Middle frontal gyrus (tissue), 1 donor: ENCODE measurements around the gene GPHN.

ENCODE experiments used
- DNase-seq: peaks from one replicate; pipeline ENCODE4 v3.0.0-alpha.2; 2015; ENCODE audit warnings: low spot score; ENCODE audit errors: extremely low spot score

Gene GPHN

DNA sequence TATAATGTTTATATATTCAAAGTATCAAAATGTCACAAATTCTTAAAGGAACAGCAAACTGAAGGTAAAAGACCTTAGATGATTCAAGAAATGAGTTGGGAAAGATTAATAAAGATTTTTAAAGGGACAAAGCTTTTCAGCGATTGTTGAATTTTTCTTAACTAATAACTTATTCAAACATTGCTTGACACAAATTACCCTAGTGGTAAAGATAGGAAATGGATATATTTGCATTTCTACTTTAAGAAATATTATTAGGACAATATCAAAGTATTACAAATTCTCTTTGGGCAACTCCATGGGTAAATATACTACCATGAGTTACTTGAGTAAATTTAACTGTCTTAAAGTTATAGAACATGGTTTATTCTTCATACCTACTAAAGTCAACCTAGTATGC lies 415.3 kb downstream of the GPHN start:
- no peak for DNase-seq

DNA sequence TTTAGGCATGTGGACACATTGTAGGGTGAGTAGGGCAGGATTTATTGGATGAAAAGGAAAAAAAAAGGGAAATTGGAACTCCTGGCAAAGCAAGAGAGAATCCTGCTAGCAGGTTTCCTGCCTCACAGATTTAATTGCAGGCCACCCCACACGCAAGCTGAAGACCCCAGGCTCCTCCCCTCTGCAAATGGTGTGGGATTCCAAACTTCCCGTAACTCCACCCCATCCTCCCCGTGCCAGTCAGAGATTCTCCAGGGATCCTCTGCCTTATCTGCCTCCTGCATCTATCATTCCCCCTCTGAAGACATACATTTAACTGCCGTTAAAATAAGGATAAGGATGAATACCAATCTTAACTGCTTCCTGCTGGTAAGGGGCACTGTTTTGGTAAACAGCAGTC lies 431.5 kb downstream of the GPHN start:
- no peak for DNase-seq

GRCh38 chr14:66944872-66945271 lies 436.9 kb downstream of the GPHN start:
- DNase-seq: no peak

DNA sequence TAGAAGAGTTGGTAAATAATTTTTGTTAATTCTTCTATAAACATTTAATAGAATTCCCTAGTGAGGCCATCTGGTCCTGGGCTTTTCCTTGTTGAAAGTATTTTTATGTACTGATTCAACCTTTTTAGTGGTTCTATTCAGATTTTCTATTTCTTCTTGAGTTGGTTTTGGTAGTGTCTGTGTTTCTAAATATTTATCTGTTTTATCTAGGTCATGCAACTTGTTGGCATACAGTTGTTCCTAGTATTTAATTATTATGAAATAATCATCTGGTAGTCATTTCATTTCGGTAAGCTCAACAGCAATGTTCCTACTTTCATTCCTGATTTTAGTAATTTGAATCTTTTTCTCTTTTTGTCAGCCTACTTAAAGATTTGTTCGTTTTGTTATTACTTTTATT lies 447.2 kb downstream of the GPHN start:
- no peak for DNase-seq

- DNase-seq: no peak
Observed at GRCh38 chr14:66959437-66960050, 451.6 kb downstream of the GPHN start.

GRCh38 chr14:66965831-66966230 lies 457.9 kb downstream of the GPHN start:
- no peak for DNase-seq

GRCh38 chr14:66972469-66972868 lies 464.5 kb downstream of the GPHN start:
- DNase-seq: no peak

DNA sequence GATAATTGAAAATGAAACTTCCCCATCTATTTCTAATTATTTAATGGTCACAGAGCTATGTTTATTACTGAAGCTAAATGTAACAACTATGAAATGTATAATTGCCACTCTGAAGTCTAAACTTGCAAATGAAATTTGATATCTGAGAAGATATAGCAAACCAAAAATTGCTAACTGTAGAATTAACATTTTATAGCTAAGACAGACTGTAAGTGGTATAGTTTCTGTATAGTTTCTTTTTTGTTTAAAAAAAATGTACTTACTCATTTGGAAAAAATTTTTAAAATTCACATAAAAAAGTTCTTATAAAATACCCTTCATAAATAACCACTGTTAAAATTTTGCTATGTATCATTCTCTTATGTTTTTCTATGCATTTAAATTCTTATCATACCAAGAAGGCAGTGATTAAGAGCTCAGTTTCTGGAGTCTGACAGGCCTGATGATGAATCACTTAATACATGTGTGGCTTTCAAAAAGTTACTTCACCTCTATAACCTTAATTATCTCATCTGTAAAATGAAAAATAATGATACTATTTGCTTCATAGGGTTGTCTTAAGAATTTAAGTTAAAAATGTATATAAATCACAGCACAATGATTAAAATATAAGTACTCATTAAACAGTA lies 466.6 kb downstream of the GPHN start:
- no peak for DNase-seq

GRCh38 chr14:66975251-66975650 lies 467.3 kb downstream of the GPHN start:
- no peak for DNase-seq

DNA sequence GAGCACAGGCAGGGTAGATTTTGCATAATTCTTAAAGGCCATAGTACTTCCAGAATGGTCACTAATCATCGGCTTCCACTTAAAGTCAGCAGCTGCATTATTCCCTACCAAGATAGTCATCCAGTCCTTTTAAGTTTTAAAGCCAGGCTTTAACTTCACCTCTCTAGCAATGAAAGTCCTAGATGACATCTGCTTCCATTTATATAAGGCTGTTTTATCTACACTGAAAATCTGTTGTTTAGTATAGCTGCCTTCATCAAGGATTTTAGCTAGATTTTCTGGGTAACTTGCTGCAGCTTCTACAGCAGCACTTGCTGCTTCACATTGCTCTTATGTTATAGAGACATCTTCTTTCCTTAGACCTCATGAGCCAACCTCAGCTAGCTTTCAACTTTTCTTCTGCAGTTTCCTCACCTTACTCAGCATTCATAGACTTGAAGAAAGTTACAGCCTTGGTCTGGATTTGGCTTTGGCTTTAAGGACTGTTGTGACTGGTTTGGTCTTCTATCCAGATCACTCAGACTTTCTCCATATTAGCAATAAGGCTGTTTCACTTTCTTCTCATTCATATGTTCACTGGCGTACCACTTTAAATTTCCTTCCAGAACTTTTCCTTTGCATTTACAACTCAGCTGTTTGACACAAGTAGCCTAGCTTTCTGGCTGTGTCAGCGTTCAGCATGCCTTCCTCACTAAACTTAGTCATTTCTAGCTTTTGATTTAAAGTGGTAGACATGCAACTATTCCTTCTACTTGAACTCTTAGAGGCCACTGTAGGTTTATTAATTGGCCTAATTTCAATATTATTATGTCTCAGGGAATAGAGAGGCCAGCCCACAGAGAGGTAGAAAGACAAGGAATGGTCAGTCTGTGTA lies 471.4 kb downstream of the GPHN start:
- no peak for DNase-seq

DNA sequence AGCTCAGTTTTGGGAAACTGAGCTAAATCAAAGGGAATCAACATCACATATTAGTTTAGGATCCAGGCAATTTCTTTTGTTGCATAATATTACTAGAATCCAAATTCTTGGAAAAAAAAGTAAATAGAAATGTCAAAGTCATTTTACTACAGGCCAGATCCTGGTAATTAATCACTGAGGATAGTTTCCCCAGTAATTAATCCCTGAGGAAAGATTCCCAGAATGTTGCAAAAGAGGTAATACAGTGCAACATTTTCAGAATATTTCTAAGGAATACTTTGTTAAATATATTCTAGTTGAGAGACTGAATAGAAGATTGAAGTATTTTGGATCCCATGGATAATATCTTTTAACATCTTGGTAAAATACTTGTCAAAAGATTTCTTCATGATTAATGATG lies 474.3 kb downstream of the GPHN start:
- no peak for DNase-seq

- DNase-seq: no peak
Observed at GRCh38 chr14:66992776-66993175, 484.8 kb downstream of the GPHN start.

- no peak for DNase-seq
Observed at GRCh38 chr14:66993512-66993911, 485.6 kb downstream of the GPHN start.

GRCh38 chr14:66998013-66998412 lies 490.1 kb downstream of the GPHN start:
- DNase-seq: no peak

GRCh38 chr14:66999978-67000377 lies 492.0 kb downstream of the GPHN start:
- no peak for DNase-seq

DNA sequence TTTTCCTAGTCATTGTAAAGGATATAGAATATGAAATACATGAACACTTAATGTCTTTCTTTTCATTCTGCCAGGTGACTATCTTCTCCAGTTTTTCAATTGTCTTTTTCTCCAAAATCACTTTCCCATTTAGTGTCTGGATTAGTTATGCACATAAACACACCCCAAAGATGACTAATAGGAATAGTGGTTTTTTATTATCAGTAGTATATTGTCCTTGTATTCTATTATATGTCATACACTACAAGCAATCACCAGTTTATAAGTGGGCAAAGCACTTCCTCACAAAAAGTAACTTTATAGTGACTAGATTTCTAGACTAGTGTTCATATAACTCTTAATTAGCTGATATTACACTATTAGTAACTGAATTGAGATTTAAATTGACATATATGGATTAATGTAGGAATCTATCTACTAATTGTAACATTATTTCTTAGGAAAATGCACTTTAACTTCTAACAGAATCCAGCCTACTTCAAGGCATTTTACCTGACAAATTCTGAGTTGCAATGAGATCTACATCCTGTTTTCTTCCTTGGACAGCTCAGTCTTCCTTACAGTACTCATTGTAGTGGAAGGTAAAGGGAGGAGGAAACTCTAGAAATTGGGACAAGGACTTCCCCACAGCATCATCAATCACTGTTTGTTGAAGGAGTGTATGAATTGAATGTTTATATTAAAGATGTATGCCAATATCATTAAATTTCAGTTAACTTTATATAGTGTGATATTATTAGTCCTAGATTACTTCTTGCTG lies 495.2 kb downstream of the GPHN start:
- DNase-seq: no peak

DNA sequence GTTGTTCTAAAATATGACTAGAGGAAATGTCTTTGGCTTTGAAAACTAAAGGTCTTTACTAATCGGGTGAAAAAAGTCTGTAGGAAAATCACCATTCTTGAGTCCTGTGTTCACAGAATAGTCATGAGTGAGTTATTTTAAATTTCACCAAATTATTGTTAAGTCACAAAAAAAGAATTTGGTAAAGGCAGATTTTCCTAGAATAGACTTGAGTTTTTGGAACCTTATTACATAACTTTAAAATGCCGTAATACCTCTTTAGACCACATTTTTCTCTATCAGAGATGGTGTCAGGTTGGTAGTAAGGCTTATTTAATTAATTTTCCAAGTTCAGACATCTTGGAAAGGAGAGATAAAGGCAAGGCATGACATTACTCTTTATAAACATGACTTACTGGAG lies 496.6 kb downstream of the GPHN start:
- no peak for DNase-seq

DNA sequence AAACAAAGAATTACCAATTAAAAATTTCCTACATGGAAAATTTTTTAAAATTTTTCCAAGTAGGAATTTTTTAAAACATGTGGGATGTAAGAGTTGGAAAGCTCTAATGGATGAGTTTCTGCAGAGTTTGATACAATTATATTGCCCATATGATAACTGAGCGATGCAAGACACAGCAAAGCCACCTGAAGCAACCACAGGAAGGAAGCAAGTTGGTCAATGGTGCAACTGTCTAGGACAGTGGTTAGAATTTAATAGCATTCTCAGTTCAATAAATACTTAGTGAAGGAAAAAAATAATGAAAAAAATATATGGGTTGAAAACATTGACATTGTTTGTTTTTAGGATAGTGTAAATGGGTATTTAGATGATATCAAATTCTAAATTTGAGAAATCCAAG lies 502.7 kb downstream of the GPHN start:
- DNase-seq: no peak

DNA sequence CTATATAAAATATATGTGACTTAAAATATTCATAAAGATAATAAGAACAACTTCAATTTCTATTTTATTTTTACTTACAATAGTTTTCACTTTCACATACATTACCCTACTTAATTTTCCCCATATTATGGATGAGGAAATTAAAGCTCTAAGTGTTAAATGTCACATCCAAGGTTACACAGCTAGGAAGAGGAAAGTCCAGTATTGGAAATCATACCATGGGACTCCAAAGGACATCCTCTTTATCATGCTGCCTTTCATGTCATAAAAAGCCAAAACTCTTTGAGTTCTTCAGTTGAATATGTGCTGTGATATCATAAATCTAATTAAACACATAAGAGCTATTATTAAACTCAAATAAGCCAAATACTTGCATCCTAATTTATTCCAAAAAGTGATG lies 508.9 kb downstream of the GPHN start:
- no peak for DNase-seq

- no peak for DNase-seq
Observed at GRCh38 chr14:67018720-67019119, 510.8 kb downstream of the GPHN start.

- DNase-seq: no peak
Observed at GRCh38 chr14:67019796-67020195, 511.8 kb downstream of the GPHN start.
